Stimulated activated CD4-positive, alpha-beta T cell treated with anti-CD3 and anti-CD28 coated beads, Interleukin-15, amount 100 ng/mL, for 1 hour (primary cell): Measurements from ENCODE around the gene PDRG1.

Experiments used
- DNase-seq, 2 donors: peaks; one replicate each; pipeline ENCODE4 v3.0.0-alpha.2; 2020; ENCODE audit warnings: low read depth in 1 of 2, low spot score in 1 of 2

The PDRG1 gene

GRCh38 chr20:31951530-31952453 lies at the start of gene PDRG1:
Gene PDRG1 (minus strand): TSS chr20:31952046. CDS start chr20:31951961, 85 bp downstream.
- DNase-seq, result peak; percentile 94 to 98

GRCh38 chr20:31998246-31998645 lies 46.4 kb upstream of the PDRG1 start:
- no peak for DNase-seq

DNA sequence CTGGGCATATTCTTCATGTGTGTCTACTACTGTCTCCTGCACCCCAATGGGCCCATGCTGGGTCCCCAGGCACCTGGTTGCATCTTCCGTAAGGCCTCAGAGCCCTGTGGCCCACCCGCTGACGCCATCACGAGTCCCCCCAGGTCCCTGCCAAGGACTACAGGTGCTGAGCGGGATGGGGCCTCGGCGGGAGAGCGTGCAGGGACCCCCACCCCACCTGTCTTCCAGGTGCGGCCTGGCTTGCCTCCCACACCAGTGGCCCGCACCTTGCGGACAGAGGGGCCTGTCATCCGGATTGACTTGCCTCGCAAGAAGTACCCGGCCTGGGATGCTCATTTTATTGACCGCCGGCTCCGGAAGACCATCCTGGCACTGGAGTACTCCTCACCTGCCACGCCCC lies 45.1 kb upstream of the PDRG1 start:
- DNase-seq, result no peak

GRCh38 chr20:31992086-31992485 lies 40.2 kb upstream of the PDRG1 start:
- DNase-seq, result no peak

- DNase-seq, result no peak
Observed at GRCh38 chr20:31991339-31991705, 39.5 kb upstream of the PDRG1 start.

- no peak for DNase-seq
Observed at GRCh38 chr20:31990641-31991338, 38.9 kb upstream of the PDRG1 start.

DNA sequence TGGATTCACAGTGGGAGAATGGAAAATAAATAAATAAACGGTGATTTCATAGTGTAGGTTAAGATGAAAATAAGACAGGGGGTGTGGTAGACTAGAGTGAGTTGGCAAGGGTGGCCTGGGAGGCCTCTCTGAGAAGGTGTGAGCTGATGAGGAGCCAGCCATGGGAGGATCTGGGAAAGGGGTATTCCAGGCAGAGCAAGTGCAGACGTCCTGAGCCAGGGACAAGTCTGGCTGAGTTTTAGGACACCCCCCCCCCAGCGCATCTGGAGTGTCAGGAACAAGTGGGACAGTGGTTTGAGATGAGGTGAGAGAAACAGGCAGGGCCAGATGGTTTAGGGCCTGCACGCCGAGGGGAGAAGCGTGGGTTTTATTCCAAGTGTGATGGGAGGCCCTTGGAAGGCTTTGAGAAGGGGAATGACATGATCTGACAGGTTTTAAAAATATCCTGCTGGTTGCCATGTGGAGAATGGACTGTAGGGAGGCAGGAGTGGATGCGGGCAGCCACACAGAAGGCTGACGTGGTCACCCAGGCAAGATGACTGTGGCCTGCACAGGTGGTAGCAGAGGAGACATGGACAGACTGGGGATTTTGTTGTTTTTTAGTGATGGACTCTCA lies 37.3 kb upstream of the PDRG1 start:
- no peak for DNase-seq

- no peak for DNase-seq
Observed at GRCh38 chr20:31988430-31989015, 36.7 kb upstream of the PDRG1 start.

GRCh38 chr20:31987744-31988143 lies 35.9 kb upstream of the PDRG1 start:
- no peak for DNase-seq

DNA sequence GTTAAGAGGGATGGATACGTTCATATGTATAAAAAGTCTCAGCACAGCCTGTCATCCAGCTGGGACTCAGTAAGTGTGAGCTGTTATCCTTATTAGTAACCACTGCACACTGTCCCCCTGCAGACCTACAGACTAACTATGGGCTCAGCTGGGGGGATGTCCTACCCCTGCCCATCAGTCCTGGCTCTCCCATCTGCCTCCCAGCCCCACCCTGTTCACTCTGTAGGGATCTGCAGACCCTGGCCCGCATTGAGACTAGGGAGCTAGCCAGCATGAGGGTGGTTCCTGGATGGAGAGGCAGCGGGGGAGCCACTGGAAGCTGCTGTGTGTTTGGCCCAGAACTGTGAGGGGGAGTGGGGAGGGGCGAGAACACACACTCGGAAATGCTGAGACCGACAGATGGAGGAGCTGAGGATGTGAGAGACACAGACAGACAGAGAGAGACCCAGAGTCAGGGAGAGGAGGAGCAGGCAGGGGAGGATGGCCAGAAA lies 33.2 kb upstream of the PDRG1 start:
- DNase-seq, result no peak

- no peak for DNase-seq
Observed at GRCh38 chr20:31981784-31982183, 29.9 kb upstream of the PDRG1 start.

- no peak for DNase-seq
Observed at GRCh38 chr20:31979713-31980426, 28.0 kb upstream of the PDRG1 start.

DNA sequence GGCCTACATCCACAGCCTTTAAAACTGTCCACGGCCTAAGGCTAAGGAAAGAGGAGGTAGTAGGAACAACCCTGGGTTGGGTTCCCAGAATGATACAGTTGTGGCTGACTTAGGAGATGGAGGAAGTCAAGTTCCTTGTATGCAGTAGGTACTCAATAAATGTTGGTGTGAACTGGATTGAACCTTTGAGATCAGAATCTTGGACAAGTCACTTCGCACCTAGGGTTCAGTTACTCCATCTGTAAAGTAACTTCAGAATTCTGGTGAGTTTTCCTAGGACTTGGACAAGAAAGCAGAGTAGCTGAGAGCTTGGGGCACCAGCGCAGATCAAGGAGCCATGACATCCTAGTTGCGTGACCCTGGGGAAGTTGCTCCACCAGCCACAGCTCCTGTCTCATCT lies 25.2 kb upstream of the PDRG1 start:
- no peak for DNase-seq

- DNase-seq, result no peak
Observed at GRCh38 chr20:31975874-31976273, 24.0 kb upstream of the PDRG1 start.

- DNase-seq, result no peak
Observed at GRCh38 chr20:31974951-31975487, 23.2 kb upstream of the PDRG1 start.

DNA sequence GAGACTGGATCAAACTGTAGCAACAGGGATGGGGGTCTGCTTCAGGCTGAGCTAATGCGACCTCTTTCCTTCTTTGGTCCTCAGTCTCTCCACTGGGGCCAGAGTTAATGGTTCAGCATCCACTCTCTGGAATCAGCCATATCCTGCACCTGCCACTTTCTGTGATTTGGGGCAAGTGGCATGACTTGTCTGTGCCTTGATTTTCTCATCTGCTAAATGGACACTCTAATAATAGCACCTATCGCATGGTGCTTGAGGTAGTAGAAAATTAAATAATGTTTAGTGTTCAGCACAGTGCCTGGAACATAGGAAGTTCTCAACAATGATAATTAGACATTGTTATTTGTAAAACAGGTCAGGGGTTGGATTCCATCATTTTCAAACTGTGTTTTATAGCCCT lies 22.4 kb upstream of the PDRG1 start:
- DNase-seq, result no peak

- DNase-seq, result no peak
Observed at GRCh38 chr20:31972471-31973021, 20.7 kb upstream of the PDRG1 start.

DNA sequence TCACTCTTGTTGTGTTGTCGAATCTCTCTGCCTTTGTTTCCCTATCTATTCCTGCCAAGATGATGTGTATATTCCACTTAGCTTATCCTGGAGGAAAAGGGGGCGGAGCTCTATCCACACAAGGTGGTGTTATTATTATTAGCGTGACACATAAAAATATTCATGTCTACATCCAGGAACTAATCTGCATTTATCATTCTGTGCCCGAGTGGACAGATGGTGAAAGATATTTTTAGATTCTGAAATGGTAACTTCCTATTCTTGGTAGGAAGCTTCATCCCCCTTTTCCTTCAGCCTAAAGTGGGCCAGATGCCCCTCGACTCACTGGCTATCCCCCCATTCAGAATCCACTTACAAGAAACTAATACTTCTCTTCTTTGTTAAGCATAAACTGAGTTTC lies 18.1 kb upstream of the PDRG1 start:
- no peak for DNase-seq

DNA sequence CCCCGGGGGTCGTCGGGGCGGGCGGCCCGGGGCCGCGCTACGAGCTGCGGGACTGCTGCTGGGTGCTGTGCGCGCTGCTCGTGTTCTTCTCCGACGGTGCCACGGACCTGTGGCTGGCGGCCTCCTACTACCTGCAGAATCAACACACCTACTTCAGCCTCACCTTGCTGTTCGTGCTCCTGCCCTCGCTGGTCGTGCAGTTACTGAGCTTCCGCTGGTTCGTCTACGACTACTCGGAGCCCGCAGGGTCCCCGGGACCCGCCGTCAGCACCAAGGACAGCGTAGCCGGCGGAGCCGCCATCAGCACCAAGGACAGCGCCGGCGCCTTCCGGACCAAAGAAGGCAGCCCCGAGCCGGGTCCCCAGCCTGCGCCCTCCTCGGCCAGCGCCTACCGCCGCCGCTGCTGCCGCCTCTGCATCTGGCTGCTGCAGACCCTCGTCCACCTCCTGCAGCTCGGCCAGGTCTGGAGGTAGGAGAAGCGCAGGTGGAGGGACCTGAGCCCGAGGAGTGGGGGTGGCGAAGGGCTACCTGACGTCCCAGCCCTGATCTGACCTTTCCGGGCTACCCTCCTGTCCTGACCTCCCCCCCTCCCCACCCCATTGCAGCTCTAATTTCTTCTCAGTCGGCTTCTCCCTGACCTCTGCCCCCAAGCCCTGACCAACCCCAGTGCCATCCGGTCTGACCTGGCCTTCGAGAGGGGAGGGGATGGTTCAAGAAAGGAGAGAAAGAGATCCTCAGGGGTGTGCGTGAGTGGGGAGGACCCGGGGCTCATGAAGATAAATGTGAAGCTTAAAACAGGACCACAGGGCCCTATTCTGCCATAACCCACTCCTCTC lies 16.7 kb upstream of the PDRG1 start:
- peak; percentile 68 to 75 for DNase-seq
